Gastroesophageal sphincter (tissue), 4 donors: ENCODE results near the gene ARHGEF33. TPM values are rescaled to one million over a fixed set of nuclear protein-coding genes. Genes with fewer than 3 reads are reported as not detected.
A peak's percentile ranks its signal among the peaks of the same experiment; 100 is the strongest.

Source experiments
- ATAC-seq: fragments of 150-250 bp; one replicate; pipeline ENCODE4 v1.9.1; 2016; ENCODE audit warnings: mild to moderate bottlenecking, moderate library complexity
- H3K27ac ChIP-seq, 4 donors: fragments of 200-600 bp; sonication (generic) in 3 of 4; 1 replicate in 3 of 4; 2 replicates in 1 of 4; pipeline ENCODE4 v1.5.1; 2016 to 2019
- H3K27me3 ChIP-seq: fragments of 200-600 bp; sonication (generic); one replicate; pipeline ENCODE4 v1.5.1; 2019
- H3K36me3 ChIP-seq, 2 donors: fragments of 200-600 bp; sonication (generic); one replicate each; pipeline ENCODE4 v1.5.1; 2019; ENCODE audit warnings: control low read depth in 1 of 2
- H3K4me1 ChIP-seq, 3 donors: fragments of 200-600 bp; sonication (generic); 1 replicate in 2 of 3; 2 replicates in 1 of 3; pipeline ENCODE4 v1.5.1; 2016 to 2019; ENCODE audit warnings: control low read depth in 2 of 3
- H3K4me3 ChIP-seq, 2 donors: fragments of 200-600 bp; sonication (generic); one replicate each; pipeline ENCODE4 v1.5.1; 2019; ENCODE audit warnings: mild to moderate bottlenecking in 1 of 2, moderate library complexity in 1 of 2
- H3K9me3 ChIP-seq, 3 donors: fragments of 200-600 bp; sonication (generic); one replicate each; pipeline ENCODE4 v1.5.1; 2017 to 2019; ENCODE audit warnings: control low read depth in 2 of 3
- EP300 ChIP-seq: sonication (generic); formaldehyde crosslinking; IDR thresholded peaks from one replicate; pipeline ENCODE4 v1.6.1; 2017; ENCODE audit warnings: antibody characterized with exemption, mild to moderate bottlenecking
- POLR2A ChIP-seq, 2 donors: fragments of 450-650 bp; IDR thresholded peaks; one replicate each; pipeline ENCODE4 v1.6.1; 2017; ENCODE audit warnings: antibody characterized with exemption in 2 of 2, mild to moderate bottlenecking in 2 of 2, moderate library complexity in 1 of 2
- POLR2AphosphoS5 ChIP-seq: sonication (generic); formaldehyde crosslinking; IDR thresholded peaks from one replicate; pipeline ENCODE4 v1.6.1; 2017; ENCODE audit warnings: antibody characterized with exemption
- WGBS, 2 donors: methylation state at CpG; one replicate each; pipeline ENCODE4 v1.1.5; 2018; ENCODE audit warnings: low coverage in 1 of 2; 5-methylcytosine and 5-hydroxymethylcytosine counted together
- total RNA-seq, 4 donors: library from RNA; depleted of rRNA; stranded (reverse); fragments of >200 nt; gene quantifications; one replicate each; pipeline ENCODE4 v1.1.0, GENCODE V29; 2016
- TF ChIP-seq, protein P1 (sequence below), 4 experiments: fragments of 200-600 bp in 2 of 4; fragments of 450-650 bp in 2 of 4; sonication (generic) in 1 of 4; IDR thresholded peaks; one replicate each; pipeline ENCODE4 v1.5.1; 2017 to 2019; ENCODE audit warnings: antibody characterized with exemption in 4 of 4, mild to moderate bottlenecking in 2 of 4, moderate library complexity in 2 of 4

Gene ARHGEF33
- total RNA-seq, 4 donors from 2014 or later, result 0.19 to 1.2 (median 1.1) TPM

DNA sequence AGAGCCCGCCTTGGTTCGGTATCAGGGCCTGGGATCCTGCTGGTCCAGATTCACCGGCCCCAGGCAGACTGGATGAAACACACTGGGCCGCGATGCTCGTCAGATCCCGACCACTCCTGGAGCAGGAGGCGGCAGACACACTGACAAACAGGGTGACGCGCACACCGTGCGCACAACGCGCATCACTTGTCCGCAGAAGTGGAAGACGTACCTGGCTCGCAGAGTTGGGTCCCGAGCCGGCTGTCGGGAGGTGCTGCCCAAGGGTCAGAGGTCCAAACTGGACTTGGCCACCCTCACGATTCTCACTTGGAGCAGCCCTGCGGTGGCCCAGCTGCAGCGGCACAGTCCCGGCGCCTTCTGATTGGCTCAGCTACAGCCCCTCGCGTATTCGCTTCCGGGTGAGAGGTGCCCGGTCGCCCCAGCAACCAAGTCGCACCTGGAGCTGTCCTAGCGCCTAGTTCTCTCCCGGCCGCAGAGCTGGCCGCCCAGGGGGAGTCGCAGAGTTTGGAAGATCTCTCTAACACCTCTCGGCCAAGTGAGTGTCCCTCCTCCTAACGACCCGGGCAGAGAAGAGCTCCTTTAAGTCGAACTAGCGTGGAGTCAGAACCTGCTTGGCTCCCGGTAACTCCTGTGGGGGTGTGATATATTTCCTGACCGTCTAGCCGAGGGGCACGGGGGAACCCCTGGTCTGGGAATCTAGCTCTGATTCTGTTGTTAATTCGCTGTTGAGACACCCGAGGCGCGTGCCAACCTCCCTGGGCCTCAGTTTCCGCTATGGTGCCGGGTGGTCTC is 13.9 kb upstream of the ARHGEF33 start, which contains the start of the genes DHX57 and MORN2:
Gene DHX57, minus strand, starts transcription at position 359 of the 792 bp plus-strand sequence. CDS start 7,529 bp downstream, outside the sequence.
Gene MORN2, plus strand, starts transcription at position 401 of the 792 bp plus-strand sequence.
- ATAC-seq, result peak; percentile 99
- peaks cover 0 to 6% of the 10 kb centered on the region in 2 donors for H3K36me3 ChIP-seq
- no peaks in the 10 kb centered on the region for H3K9me3 ChIP-seq
- no peaks in the 10 kb centered on the region for H3K27me3 ChIP-seq
- peaks cover 2 to 26% (median 4%) of the 10 kb centered on the region in 3 donors for H3K4me1 ChIP-seq
- TF ChIP-seq, protein P1, sequence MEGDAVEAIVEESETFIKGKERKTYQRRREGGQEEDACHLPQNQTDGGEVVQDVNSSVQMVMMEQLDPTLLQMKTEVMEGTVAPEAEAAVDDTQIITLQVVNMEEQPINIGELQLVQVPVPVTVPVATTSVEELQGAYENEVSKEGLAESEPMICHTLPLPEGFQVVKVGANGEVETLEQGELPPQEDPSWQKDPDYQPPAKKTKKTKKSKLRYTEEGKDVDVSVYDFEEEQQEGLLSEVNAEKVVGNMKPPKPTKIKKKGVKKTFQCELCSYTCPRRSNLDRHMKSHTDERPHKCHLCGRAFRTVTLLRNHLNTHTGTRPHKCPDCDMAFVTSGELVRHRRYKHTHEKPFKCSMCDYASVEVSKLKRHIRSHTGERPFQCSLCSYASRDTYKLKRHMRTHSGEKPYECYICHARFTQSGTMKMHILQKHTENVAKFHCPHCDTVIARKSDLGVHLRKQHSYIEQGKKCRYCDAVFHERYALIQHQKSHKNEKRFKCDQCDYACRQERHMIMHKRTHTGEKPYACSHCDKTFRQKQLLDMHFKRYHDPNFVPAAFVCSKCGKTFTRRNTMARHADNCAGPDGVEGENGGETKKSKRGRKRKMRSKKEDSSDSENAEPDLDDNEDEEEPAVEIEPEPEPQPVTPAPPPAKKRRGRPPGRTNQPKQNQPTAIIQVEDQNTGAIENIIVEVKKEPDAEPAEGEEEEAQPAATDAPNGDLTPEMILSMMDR (IDR thresholded peaks at IDR 0.05), result no peak
- TF ChIP-seq EP300, result no peak
- peak; percentile 24 to 37 for TF ChIP-seq POLR2A (IDR thresholded peaks at IDR 0.05)
- TF ChIP-seq POLR2AphosphoS5, result peak; percentile 46
- WGBS, 2 donors, result 0% methylated on average over 8 of the region's 52 CpGs; no CpG with 5 or more reads in 1 of the 2 donors
- H3K4me3 ChIP-seq, result peak within 1 kb of the TSS; percentile 55 to 73
- H3K27ac ChIP-seq, result peak within 1 kb of the TSS; percentile 1 to 84 (median 80)

DNA sequence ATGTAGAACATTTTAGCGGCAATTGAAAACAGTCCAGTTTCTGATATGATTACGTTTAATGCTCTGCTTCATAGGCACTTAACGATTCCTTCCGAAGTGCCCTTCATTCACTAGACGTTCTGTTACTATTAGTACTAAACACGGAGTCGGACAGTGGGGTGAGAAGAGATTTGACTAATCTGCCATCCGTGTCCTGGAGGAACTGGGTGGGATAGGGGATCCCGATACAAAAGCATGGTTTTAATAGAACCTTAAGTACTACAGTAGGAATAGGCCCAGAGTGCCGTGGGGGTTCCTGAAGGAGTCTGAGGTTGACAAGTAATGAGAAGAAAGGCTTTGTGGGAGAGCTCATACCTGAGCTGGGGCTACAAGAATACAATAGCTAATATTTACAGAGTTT is 13.3 kb upstream of the ARHGEF33 start:
- no peak for ATAC-seq
- TF ChIP-seq POLR2A (IDR thresholded peaks at IDR 0.05) (no peak), POLR2AphosphoS5 (no peak), EP300 (no peak)
- TF ChIP-seq, protein P1 (IDR thresholded peaks at IDR 0.05), result no peak
- 11 to 14% methylated on average over 3 to 7 of the region's 10 CpGs for WGBS, 2 donors

DNA sequence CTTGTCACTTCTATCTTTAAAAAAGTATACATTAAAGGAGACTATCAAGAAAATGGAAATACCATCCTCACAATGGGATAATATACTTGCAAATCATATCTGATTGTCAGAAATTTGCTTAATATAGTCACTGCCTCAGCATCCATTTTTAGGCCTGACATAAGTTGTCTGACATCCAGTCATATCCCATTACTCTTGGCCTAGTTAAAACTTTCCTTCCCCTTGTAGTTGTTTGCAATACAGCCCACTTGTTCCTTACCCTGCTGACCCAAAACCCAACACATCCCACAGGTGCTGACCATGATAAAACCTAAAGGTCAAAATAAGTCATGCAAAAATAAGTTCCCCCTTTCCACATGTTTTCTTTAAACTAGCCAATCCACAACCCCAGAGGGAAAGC is 3.6 kb upstream of the ARHGEF33 start:
- ATAC-seq, result no peak
- Histone ChIP-seq H3K27me3 (no peaks in the 10 kb centered on the region), H3K27ac (no peak overlapping the region), H3K4me3 (no peak overlapping the region), H3K9me3 (no peaks in the 10 kb centered on the region), H3K4me1 (no peaks in the 10 kb centered on the region), H3K36me3 (peaks cover 0 to 33% of the 10 kb centered on the region in 2 donors)
- no peak for TF ChIP-seq EP300
- TF ChIP-seq POLR2AphosphoS5, result no peak
- TF ChIP-seq, protein P1 (IDR thresholded peaks at IDR 0.05), result no peak
- TF ChIP-seq POLR2A (IDR thresholded peaks at IDR 0.05), result no peak

More for the DNA sequence above, 13.3 kb upstream of the ARHGEF33 start:
- H3K27ac ChIP-seq, result peak overlapping the region in 2 of 4 donors; percentile 79 to 81
- H3K9me3 ChIP-seq, result no peaks in the 10 kb centered on the region
- no peaks in the 10 kb centered on the region for H3K27me3 ChIP-seq
- H3K4me3 ChIP-seq, result peak overlapping the region; percentile 55 to 73
- H3K36me3 ChIP-seq, result peaks cover 0 to 12% of the 10 kb centered on the region in 2 donors
- peaks cover 2 to 26% (median 4%) of the 10 kb centered on the region in 3 donors for H3K4me1 ChIP-seq

DNA sequence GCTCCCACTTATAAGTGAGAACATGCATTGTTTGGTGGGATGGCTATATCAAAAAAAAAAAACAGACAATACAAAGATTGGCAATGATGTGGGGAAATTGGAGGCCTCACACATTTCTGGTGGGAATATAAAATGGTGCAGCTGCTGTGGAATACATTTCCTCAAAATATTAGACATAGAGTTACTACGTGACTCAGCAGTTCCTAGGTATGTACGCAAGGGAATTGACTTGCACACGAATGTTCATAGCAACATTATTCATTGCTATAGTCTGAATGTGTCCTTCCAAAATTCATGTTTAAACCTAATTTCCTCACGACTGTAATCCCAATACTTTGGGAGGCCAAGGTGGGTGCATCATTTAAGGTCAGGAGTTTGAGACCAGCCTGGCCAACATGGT is 2.3 kb upstream of the ARHGEF33 start:
- Histone ChIP-seq H3K27ac (no peak overlapping the region), H3K27me3 (no peaks in the 10 kb centered on the region), H3K36me3 (peaks cover 0 to 20% of the 10 kb centered on the region in 2 donors), H3K4me1 (no peaks in the 10 kb centered on the region), H3K4me3 (no peak overlapping the region), H3K9me3 (no peaks in the 10 kb centered on the region)
- TF ChIP-seq, protein P1 (IDR thresholded peaks at IDR 0.05), result no peak
- TF ChIP-seq POLR2A (IDR thresholded peaks at IDR 0.05) (no peak), POLR2AphosphoS5 (no peak), EP300 (no peak)
- ATAC-seq, result no peak
- 92 to 98% methylated on average over 4 of the region's 4 CpGs for WGBS, 2 donors
